Lower leg skin (tissue), 3 donors: ENCODE results near the gene CCBE1.

Source experiments
- CTCF ChIP-seq, 3 donors: fragments of 450-650 bp; IDR thresholded peaks; one replicate each; pipeline ENCODE4 v1.5.1; 2016; ENCODE audit warnings: antibody characterized with exemption in 3 of 3, mild to moderate bottlenecking in 3 of 3, moderate library complexity in 2 of 3
- POLR2A ChIP-seq, 2 donors: fragments of 450-650 bp; IDR thresholded peaks; one replicate each; pipeline ENCODE4 v1.6.1; 2016 to 2017; ENCODE audit warnings: antibody characterized with exemption in 2 of 2, mild to moderate bottlenecking in 1 of 2, moderate library complexity in 1 of 2

DNA sequence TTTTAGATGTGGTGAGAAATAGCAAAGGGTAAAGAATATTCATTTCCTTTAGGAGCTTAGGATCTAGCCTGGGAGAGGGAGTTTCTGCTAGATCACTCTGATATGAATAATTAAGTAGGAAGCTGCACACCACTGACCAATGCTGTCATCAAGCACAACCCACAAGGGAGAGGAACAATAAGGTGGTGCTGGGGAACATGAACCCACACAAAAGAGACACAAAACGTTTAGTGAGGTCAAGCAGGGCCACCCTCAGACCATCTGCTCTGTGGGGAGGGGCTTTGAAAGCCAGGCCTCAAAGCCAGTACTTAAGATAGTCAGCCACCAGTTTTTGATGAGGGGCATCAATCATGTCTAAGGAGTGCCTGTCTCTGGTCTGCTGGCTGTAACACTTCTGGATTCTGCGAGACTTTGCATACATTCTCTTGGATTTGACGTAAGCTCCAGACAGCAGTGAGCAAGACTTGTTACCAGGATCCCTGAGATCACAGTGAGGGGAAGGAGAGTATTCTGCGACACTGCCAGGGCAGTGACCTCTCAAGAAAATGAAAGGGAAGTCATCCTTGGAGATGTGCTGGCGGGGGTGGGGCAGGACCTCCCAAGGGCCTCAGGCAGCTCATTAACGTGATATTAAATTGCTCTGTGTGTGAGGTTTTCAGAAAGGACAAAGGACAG lies 127.0 kb downstream of the CCBE1 start:
- TF ChIP-seq POLR2A (IDR thresholded peaks at IDR 0.05) (no peak), CTCF (IDR thresholded peaks at IDR 0.05) (no peak)
